Fibroblast of pulmonary artery (primary cell): Measurements from ENCODE around the gene AXDND1.
"Not testable (repeated sequence)": the region's sequence is repeated elsewhere in the genome, so short reads cannot be mapped to it uniquely, and the experiment has no call there.

Experiments
- DNase-seq: peaks from one replicate; pipeline ENCODE4 v3.0.0-alpha.2; 2010; ENCODE audit warnings: low read depth
- H3K4me3 ChIP-seq: replicated peaks from 2 replicates; pipeline ENCODE4 v1.5.1; 2011; ENCODE audit warnings: low read depth, mild to moderate bottlenecking, control low read depth, low read length, moderate library complexity
- CTCF ChIP-seq: IDR thresholded peaks from 2 replicates; pipeline ENCODE4 v1.5.1; 2011; ENCODE audit warnings: mild to moderate bottlenecking, control low read depth, low read length, inconsistent platforms; ENCODE audit errors: missing control alignments

Gene AXDND1

GRCh38 chr1:179393721-179394120 is 27.9 kb downstream of the AXDND1 start:
- no peak for TF ChIP-seq CTCF
- DNase-seq, result no peak
- no peak overlapping the region for H3K4me3 ChIP-seq

GRCh38 chr1:179399399-179399798 is 33.6 kb downstream of the AXDND1 start:
- DNase-seq, H3K4me3 ChIP-seq: not testable (repeated sequence)

- H3K4me3 ChIP-seq, DNase-seq: not testable (repeated sequence)
Measured at GRCh38 chr1:179417760-179418159, 52.0 kb downstream of the AXDND1 start.

GRCh38 chr1:179418706-179419105 is 52.9 kb downstream of the AXDND1 start:
- DNase-seq, H3K4me3 ChIP-seq: not testable (repeated sequence)

- H3K4me3 ChIP-seq, result no peak overlapping the region
- no peak for TF ChIP-seq CTCF
- no peak for DNase-seq
Measured at GRCh38 chr1:179424610-179425009, 58.8 kb downstream of the AXDND1 start.

- no peak overlapping the region for H3K4me3 ChIP-seq
- no peak for DNase-seq
- TF ChIP-seq CTCF, result no peak
Measured at GRCh38 chr1:179425186-179425585, 59.4 kb downstream of the AXDND1 start.

GRCh38 chr1:179437171-179437570 is 71.4 kb downstream of the AXDND1 start:
- no peak for TF ChIP-seq CTCF
- DNase-seq, result no peak
- no peak overlapping the region for H3K4me3 ChIP-seq

GRCh38 chr1:179439646-179440045 is 73.9 kb downstream of the AXDND1 start:
- not testable (repeated sequence) for DNase-seq, H3K4me3 ChIP-seq

GRCh38 chr1:179440301-179440700 is 74.5 kb downstream of the AXDND1 start:
- not testable (repeated sequence) for H3K4me3 ChIP-seq, DNase-seq

- no peak for DNase-seq
- TF ChIP-seq CTCF, result no peak
- no peak overlapping the region for H3K4me3 ChIP-seq
Measured at GRCh38 chr1:179440971-179441370, 75.2 kb downstream of the AXDND1 start.
